HG03342 (cell line): ENCODE data around the gene CELF5.

ENCODE experiments used
- ATAC-seq: cut with Tn5 transposase; IDR thresholded peaks from one replicate; pipeline ENCODE4 v1.9.1; 2021; ENCODE audit warnings: mild to moderate bottlenecking, moderate library complexity; ENCODE audit not compliant: unreplicated experiment

The CELF5 gene

GRCh38 chr19:3224346-3225168 lies at the start of gene CELF5:
Gene CELF5, plus strand, starts transcription at chr19:3224661. Its CDS starts 79 bp downstream, at chr19:3224740.
- no peak for ATAC-seq

DNA sequence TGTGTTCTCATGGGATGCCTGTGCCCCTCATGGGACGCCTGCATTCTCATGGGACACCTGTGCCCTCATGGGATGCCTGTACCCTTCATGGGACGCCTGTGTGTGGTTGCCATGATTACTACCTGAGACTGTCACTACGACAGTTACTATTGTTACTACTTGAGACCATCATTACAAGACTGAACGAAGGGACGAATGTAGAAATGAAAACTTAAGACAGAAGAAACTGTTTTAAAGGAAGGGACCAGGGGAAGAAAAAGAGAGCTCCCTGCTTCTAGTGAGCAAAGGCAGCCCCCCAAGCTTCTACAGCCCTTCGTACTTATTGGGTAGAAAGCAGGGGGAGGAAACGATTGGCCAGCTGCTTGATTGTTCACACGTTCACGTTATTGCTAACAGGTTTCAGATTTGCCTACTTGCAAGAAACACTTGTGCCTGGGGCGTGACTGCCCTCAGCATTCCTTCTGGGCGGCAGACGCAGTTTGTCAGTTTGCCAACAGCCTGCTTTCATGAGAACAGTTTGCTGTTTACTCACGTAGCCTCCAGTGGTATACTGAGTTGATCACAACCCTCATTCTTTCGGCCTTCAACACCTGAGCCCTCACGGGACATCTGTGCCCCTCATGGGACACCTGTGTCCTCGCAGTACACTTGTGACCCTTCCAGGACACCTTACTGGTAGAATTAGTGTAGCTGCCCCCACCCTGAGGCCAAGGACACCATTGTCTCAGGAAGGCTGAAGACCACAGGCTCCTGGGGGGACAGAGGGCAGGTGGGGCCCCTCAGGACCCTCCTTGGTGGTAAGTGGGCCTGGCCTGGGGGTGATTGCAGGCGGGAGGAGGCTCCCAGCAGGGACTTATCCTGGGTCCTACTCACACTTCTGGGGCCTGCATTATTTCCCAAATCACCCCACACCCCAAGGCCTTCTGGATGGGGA lies 48.4 kb upstream of the CELF5 start:
- ATAC-seq, result no peak

GRCh38 chr19:3176715-3177501 lies 47.6 kb upstream of the CELF5 start:
- no peak for ATAC-seq

GRCh38 chr19:3178377-3178972 lies 46.0 kb upstream of the CELF5 start, which contains the start of gene S1PR4:
Gene S1PR4, plus strand, starts transcription at chr19:3178769. Its CDS starts 24 bp downstream, at chr19:3178793.
- no peak for ATAC-seq

GRCh38 chr19:3178973-3179738 lies 45.3 kb upstream of the CELF5 start:
- no peak for ATAC-seq

DNA sequence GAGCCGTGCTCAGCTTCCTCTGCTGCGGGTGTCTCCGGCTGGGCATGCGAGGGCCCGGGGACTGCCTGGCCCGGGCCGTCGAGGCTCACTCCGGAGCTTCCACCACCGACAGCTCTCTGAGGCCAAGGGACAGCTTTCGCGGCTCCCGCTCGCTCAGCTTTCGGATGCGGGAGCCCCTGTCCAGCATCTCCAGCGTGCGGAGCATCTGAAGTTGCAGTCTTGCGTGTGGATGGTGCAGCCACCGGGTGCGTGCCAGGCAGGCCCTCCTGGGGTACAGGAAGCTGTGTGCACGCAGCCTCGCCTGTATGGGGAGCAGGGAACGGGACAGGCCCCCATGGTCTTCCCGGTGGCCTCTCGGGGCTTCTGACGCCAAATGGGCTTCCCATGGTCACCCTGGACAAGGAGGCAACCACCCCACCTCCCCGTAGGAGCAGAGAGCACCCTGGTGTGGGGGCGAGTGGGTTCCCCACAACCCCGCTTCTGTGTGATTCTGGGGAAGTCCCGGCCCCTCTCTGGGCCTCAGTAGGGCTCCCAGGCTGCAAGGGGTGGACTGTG lies 44.6 kb upstream of the CELF5 start:
- no peak for ATAC-seq

DNA sequence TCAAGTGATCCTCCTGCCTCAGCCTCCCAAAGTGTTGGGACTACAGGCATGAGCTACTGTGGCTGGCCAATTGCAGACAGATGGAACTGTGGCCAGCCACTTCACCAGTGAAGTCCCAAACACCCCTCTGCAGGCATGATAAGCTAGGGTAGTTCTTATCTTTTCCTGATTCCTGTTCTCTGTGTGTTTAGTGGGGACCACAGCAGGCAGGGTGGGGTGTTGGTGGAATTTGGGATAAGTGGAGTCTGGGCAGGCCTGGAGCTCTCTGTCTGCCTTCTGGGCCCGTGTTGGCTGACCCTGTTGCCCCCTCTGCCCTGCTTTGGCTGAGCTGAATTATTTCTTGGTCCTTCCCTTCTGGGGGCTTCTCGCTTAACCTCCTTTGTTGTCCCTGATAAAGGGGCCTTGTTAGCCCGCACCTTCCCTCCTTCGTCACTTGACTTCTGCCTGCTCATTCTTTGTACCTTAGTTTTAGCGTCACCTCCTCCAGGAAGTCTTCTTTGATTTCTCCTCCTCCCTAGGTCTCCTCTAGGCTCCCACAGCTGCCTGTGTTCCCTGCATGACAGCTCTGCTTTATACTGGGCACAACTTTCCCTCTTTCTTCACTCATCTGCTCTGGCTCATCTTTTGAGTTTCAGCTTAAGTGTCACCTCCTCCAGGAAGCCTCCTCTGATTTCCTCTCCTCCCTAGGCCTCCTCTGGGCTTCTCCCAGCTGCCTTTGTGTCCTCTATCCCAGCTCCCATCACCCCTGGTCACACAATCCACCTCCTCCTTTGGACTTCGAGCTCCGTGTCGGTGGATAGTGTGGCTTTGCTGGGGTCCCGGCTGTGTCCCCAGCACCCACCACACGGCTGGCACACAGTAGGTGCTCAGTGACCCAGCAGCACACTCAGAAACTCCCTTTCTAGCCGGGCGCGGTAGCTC lies 40.5 kb upstream of the CELF5 start:
- ATAC-seq, result no peak

DNA sequence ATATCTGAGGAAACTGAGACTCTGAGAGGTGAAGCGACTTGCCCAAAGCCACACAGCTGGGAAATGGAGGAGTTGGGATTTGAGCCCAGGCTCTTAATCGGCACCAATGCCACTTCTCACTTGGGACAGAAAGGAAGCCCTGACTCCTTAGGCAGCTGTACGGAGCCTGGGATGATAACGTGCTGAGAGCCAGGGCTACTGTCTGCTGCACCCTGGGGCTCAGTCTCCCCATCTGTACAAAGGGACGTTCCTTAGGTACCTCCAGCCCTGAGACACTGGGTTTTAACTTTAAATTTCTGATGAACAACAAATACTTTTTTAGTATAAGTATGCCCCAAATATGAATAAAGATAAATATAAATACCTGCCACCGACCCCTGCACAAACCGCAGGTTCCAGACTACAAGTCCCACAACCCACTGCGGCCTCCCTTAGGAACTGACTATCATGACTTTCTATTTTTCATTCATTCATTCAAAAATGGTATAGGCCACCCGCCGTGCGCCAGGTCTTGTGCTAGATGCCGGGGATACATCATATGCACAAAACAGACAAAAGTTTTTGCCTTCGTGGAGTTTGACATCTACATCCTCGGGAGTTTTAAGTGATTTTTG lies 39.5 kb upstream of the CELF5 start:
- ATAC-seq, result peak; percentile 22

DNA sequence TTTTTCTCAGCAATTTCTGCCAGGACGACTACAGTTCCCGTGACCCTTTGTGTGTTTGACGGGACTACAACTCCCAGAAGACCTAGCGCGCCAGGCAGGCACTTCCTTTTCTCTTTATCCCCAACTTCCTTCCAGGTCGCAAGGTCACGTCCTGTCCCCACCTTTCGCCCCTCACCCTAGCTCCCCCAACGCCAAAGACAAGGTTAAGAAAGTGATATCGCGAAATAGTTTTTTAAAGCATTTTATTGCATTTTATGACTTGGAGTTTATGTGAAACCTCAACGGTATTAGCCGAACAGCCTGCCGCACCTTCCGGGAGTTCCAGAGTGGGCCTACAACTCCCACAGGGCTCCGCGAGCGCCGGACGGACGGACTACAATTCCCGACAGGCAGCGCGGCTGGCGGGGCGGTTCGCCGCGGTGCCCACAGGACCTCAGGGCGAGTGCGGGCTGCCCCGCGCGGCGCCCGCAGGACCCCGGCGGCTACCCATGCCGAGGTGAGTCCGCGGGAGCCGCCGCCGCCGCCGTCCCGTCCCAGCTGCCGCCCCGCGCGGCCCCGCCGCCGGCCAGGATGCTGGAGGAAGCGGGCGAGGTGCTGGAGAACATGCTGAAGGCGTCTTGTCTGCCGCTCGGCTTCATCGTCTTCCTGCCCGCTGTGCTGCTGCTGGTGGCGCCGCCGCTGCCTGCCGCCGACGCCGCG lies 38.9 kb upstream of the CELF5 start, which contains the start of gene NCLN:
Gene NCLN, plus strand, starts transcription at position 470 of the 699 bp plus-strand sequence. Its CDS starts 101 bp downstream, at position 571.
- peak; percentile 71 for ATAC-seq

GRCh38 chr19:3186160-3186688 lies 38.2 kb upstream of the CELF5 start:
- no peak for ATAC-seq

- ATAC-seq, result no peak
Observed at GRCh38 chr19:3186891-3187661, 37.4 kb upstream of the CELF5 start.

GRCh38 chr19:3187662-3188511 lies 36.6 kb upstream of the CELF5 start:
- no peak for ATAC-seq

DNA sequence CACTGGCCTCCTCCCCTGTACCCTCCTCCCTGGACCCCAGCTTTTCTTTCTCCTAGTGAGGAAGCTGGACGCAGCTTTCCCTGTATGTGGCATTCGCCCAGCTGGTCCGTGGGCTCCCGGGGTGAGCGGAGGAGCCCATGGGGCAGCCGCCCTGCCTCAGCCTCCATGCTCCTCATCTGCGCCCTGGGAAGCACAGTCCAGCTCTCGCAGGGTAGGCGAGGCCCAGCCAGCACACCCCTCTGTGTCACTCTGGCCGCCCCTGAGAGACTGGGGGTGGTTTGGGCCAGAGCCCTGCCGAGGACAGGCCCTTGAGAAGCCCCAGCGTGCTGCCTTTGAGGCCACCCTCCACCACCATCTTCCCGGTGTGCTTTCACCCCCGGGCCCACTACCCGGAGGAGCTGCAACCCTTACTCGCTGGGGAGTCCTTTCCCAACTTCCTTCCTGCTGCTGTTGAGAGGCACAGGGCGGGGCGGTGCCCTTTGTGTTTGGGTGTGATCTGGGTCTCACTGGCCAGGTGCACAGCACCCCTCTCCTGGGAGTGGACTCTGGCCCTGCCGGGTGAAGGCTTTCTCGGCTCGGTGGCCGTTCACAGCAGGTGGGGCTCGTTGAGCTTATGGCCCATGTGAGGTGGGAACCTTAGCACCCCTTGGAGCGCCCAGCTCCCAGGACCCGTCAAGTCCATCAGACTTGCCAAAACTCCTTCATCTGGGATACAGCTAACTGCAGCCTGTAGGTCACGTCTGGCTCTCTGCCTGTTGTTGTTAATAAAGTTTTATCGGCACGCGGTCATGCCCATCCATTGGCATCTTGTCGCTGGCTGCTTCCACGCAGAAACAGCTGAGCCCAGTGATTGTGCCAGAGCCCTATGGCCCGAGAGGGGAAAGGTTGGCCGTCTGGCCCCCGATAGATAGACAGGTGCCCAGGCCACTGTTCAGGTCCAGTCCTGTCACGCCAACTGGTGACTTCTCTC lies 35.5 kb upstream of the CELF5 start:
- no peak for ATAC-seq
